Loucy (cell line): Measurements from ENCODE around the gene PHC1.
"Not testable (repeated sequence)": the region's sequence is repeated elsewhere in the genome, so short reads cannot be mapped to it uniquely, and the experiment has no call there.

ENCODE experiments used
- CTCF ChIP-seq: fragments of 200-600 bp; sonication (generic); conservative IDR thresholded peaks from 2 replicates; pipeline ENCODE4 v1.5.1; 2014; ENCODE audit warnings: mild to moderate bottlenecking, antibody characterized with exemption, low read length
- EZH2phosphoT487 ChIP-seq: fragments of 200-600 bp; IDR thresholded peaks from 2 replicates; pipeline ENCODE4 v1.6.1; 2018; ENCODE audit warnings: antibody characterized with exemption, mild to moderate bottlenecking, moderate library complexity, borderline replicate concordance

GRCh38 chr12:8902703-8903102, 11.6 kb upstream of the PHC1 start:
- not testable (repeated sequence) for TF ChIP-seq CTCF, EZH2phosphoT487
